ENCODE measurements around the gene IRF3. TPM values are rescaled to one million over a fixed set of nuclear protein-coding genes. Genes with fewer than 3 reads are reported as not detected.

Gene IRF3
- total and polyA plus RNA-seq, 2 donors from 2014 or later, result 64.5 to 84.9 TPM

GRCh38 chr19:49681830-49682229 lies 16.2 kb upstream of the IRF3 start:
- Histone ChIP-seq H3K4me3 (ENCODE audit: low read length in 3 of 3) (no peak overlapping the region), H3K27me3 (ENCODE audit: control insufficient read depth, insufficient read depth, low read length) (no peaks in the 10 kb centered on the region), H3K9me3 (ENCODE audit: control insufficient read depth in 2 of 3, insufficient read depth in 1 of 3, low read length in 3 of 3) (no peaks in the 10 kb centered on the region), H3K9ac (ENCODE audit: low read length in 3 of 3) (no peak overlapping the region), H3K27ac (ENCODE audit: low read depth in 2 of 2, low read length in 2 of 2) (no peak overlapping the region), H3K36me3 (ENCODE audit: control insufficient read depth in 2 of 3, insufficient read depth in 3 of 3, low read length in 3 of 3) (peaks cover 0 to 24% (median 19%) of the 10 kb centered on the region in 3 donors), H3K4me1 (ENCODE audit: control insufficient read depth in 2 of 3, insufficient read depth in 2 of 3, low read depth in 1 of 3, low read length in 3 of 3) (peaks cover 0 to 17% (median 6%) of the 10 kb centered on the region in 3 donors)
- no peak for TF ChIP-seq CTCF (IDR thresholded peaks at IDR 0.05; ENCODE audit: borderline replicate concordance, extremely low read depth, insufficient read depth)
- DNase-seq (peak in 1 of 5 donors; percentile 47), FAIRE-seq (no peak)
- intact Hi-C loops (cut with DNase I), result no loop called here

- Histone ChIP-seq H3K27me3 (ENCODE audit: control insufficient read depth, insufficient read depth, low read length) (no peaks in the 10 kb centered on the region), H3K27ac (ENCODE audit: low read depth in 2 of 2, low read length in 2 of 2) (no peak overlapping the region), H3K9ac (ENCODE audit: low read length in 3 of 3) (peak overlapping the region in 1 of 3 donors; percentile 10), H3K9me3 (ENCODE audit: control insufficient read depth in 2 of 3, insufficient read depth in 1 of 3, low read length in 3 of 3) (no peaks in the 10 kb centered on the region), H3K4me1 (ENCODE audit: control insufficient read depth in 2 of 3, insufficient read depth in 2 of 3, low read depth in 1 of 3, low read length in 3 of 3) (peaks cover 0 to 17% (median 6%) of the 10 kb centered on the region in 3 donors), H3K36me3 (ENCODE audit: control insufficient read depth in 2 of 3, insufficient read depth in 3 of 3, low read length in 3 of 3) (peaks cover 0 to 18% (median 15%) of the 10 kb centered on the region in 3 donors), H3K4me3 (ENCODE audit: low read length in 3 of 3) (no peak overlapping the region)
- peak; percentile 99 for TF ChIP-seq CTCF (IDR thresholded peaks at IDR 0.05; ENCODE audit: borderline replicate concordance, extremely low read depth, insufficient read depth)
- DNase-seq, result peak; percentile 95 to 98 (median 97)
- intact Hi-C loops (cut with DNase I), result no loop called here
- no peak for FAIRE-seq
Observed at GRCh38 chr19:49680421-49681351, 15.0 kb upstream of the IRF3 start.

DNA sequence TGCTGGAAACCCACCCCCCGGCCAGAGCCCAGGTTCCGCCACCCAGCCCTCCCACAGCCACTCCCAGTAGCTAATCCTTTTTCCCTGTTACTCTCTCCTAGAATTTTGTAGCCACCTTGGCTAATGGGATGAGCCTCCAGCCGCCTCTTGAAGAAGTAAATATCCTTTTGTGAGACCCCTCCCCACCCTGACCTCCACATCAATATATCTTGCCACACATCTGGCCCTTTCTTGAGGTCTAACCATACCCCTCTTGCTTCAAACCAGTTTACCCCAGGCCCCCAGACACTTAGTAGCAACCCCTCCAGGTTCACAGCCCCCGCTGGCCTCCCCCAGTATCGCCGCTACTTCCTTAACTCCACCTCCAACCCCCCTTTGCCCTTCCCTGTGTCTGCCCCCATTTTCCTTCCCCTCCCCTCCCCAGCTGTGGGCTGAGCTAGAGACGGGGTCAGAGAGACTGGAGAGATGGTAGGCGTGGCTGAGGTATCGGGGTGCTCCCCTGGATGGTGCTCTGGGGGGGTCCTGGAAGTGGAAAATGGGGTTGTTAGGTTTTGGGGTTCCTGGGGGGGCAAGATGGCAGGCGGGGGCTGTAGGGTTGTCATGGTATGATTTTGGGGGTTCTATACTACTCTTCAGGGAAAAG lies 14.2 kb upstream of the IRF3 start:
- peaks cover 0 to 15% (median 13%) of the 10 kb centered on the region in 3 donors for H3K36me3 ChIP-seq (ENCODE audit: control insufficient read depth in 2 of 3, insufficient read depth in 3 of 3, low read length in 3 of 3)
- no peak for FAIRE-seq
- peak in 2 of 5 donors; percentile 35 to 76 for DNase-seq
- peak overlapping the region in 1 of 3 donors; percentile 10 for H3K9ac ChIP-seq (ENCODE audit: low read length in 3 of 3)
- no peak overlapping the region for H3K27ac ChIP-seq (ENCODE audit: low read depth in 2 of 2, low read length in 2 of 2)
- H3K4me1 ChIP-seq (ENCODE audit: control insufficient read depth in 2 of 3, insufficient read depth in 2 of 3, low read depth in 1 of 3, low read length in 3 of 3), result peaks cover 0 to 17% (median 6%) of the 10 kb centered on the region in 3 donors
- intact Hi-C loops (cut with DNase I), result no loop called here
- no peak overlapping the region for H3K4me3 ChIP-seq (ENCODE audit: low read length in 3 of 3)
- TF ChIP-seq CTCF (IDR thresholded peaks at IDR 0.05; ENCODE audit: borderline replicate concordance, extremely low read depth, insufficient read depth), result no peak
- no peaks in the 10 kb centered on the region for H3K27me3 ChIP-seq (ENCODE audit: control insufficient read depth, insufficient read depth, low read length)
- H3K9me3 ChIP-seq (ENCODE audit: control insufficient read depth in 2 of 3, insufficient read depth in 1 of 3, low read length in 3 of 3), result no peaks in the 10 kb centered on the region
